NCI-H1436 treated with DMSO at 0.1 percent for 48 hours (cell line): ENCODE data around the gene SMIM5.

Experiments used
- DNase-seq: peaks from one replicate; lab custom pipeline; 2025; lab: John Stamatoyannopoulos, UW

The SMIM5 gene

GRCh38 chr17:75639771-75640555 lies 6.7 kb downstream of the SMIM5 start:
- no peak for DNase-seq

- DNase-seq: no peak
These were observed 7.4 kb downstream of the SMIM5 start for GRCh38 chr17:75640556-75641119.

GRCh38 chr17:75641343-75641742 lies 8.1 kb downstream of the SMIM5 start:
- no peak for DNase-seq

GRCh38 chr17:75642182-75642783 lies 9.0 kb downstream of the SMIM5 start:
- no peak for DNase-seq

- DNase-seq: no peak
These were observed 9.8 kb downstream of the SMIM5 start for GRCh38 chr17:75642784-75643642.

GRCh38 chr17:75643643-75644017 lies 10.4 kb downstream of the SMIM5 start:
- DNase-seq: no peak

GRCh38 chr17:75645501-75645888 lies 12.3 kb downstream of the SMIM5 start:
- no peak for DNase-seq

GRCh38 chr17:75645889-75646637 lies 12.8 kb downstream of the SMIM5 start:
- no peak for DNase-seq

- DNase-seq: no peak
These were observed 13.4 kb downstream of the SMIM5 start for GRCh38 chr17:75646638-75646992.

GRCh38 chr17:75647061-75647460 lies 13.8 kb downstream of the SMIM5 start:
- DNase-seq: no peak

GRCh38 chr17:75647921-75648320 lies 14.7 kb downstream of the SMIM5 start:
- DNase-seq: no peak

GRCh38 chr17:75649687-75650086 lies 16.5 kb downstream of the SMIM5 start:
- no peak for DNase-seq

- DNase-seq: no peak
These were observed 17.6 kb downstream of the SMIM5 start for GRCh38 chr17:75650874-75651273.

GRCh38 chr17:75652341-75652740 lies 19.1 kb downstream of the SMIM5 start:
- DNase-seq: no peak

GRCh38 chr17:75652934-75653549 lies 19.8 kb downstream of the SMIM5 start:
- DNase-seq: no peak

- DNase-seq: no peak
These were observed 20.9 kb downstream of the SMIM5 start for GRCh38 chr17:75654176-75654575.

- DNase-seq: no peak
These were observed 25.0 kb downstream of the SMIM5 start for GRCh38 chr17:75658237-75658636.

GRCh38 chr17:75661531-75661930 lies 28.3 kb downstream of the SMIM5 start:
- DNase-seq: no peak

- no peak for DNase-seq
These were observed 29.3 kb downstream of the SMIM5 start for GRCh38 chr17:75662511-75662910.

GRCh38 chr17:75664099-75664549 lies 30.9 kb downstream of the SMIM5 start:
- no peak for DNase-seq

GRCh38 chr17:75665981-75666380 lies 32.7 kb downstream of the SMIM5 start:
- no peak for DNase-seq
